Adrenal gland (tissue), 12 donors: ENCODE measurements around the gene NEBL. TPM values are rescaled to one million over a fixed set of nuclear protein-coding genes. Genes with fewer than 3 reads are reported as not detected.

ENCODE experiments used
- DNase-seq, 7 donors: peaks; one replicate each; pipeline ENCODE4 v3.0.0-alpha.2; 2019 to 2020
- H3K27ac ChIP-seq, 5 donors: fragments of 200-600 bp; sonication (generic) in 4 of 5; 1 replicate in 3 of 5; 2 replicates in 2 of 5; pipeline versions ENCODE4 v1.5.1 to v1.8.0; 2016 to 2020; ENCODE audit warnings: mild to moderate bottlenecking in 1 of 5
- H3K27me3 ChIP-seq: fragments of 200-600 bp; 2 replicates; pipeline ENCODE4 v1.8.0; 2021
- H3K36me3 ChIP-seq, 2 donors: fragments of 200-600 bp; replicated peaks in 1 of 2; 1 replicate in 1 of 2; 2 replicates in 1 of 2; pipeline versions ENCODE4 v1.5.1 to v1.8.0; 2018 to 2022
- H3K4me1 ChIP-seq, 2 donors: fragments of 200-600 bp; replicated peaks in 1 of 2; 1 replicate in 1 of 2; 2 replicates in 1 of 2; pipeline versions ENCODE4 v1.5.1 to v1.8.0; 2018 to 2021
- H3K4me3 ChIP-seq, 4 donors: fragments of 200-600 bp; sonication (generic) in 3 of 4; one replicate each; pipeline ENCODE4 v1.5.1; 2016 to 2018
- H3K9me3 ChIP-seq, 3 donors: fragments of 200-600 bp; sonication (generic) in 1 of 3; replicated peaks in 1 of 3; 1 replicate in 2 of 3; 2 replicates in 1 of 3; pipeline versions ENCODE4 v1.5.1 to v1.8.0; 2016 to 2021
- CTCF ChIP-seq, 6 experiments: fragments of 450-650 bp in 4 of 6; fragments of 200-600 bp in 2 of 6; sonication (generic) in 1 of 6; IDR thresholded peaks; 1 replicate in 5 of 6; 2 replicates in 1 of 6; pipeline versions ENCODE4 v1.5.1 to v1.8.0; 2016 to 2021; ENCODE audit warnings: antibody characterized with exemption in 6 of 6, mild to moderate bottlenecking in 2 of 6, moderate library complexity in 1 of 6
- POLR2A ChIP-seq, 2 donors: fragments of 450-650 bp; IDR thresholded peaks; one replicate each; pipeline ENCODE4 v1.6.1; 2017; ENCODE audit warnings: antibody characterized with exemption in 2 of 2, mild to moderate bottlenecking in 2 of 2, moderate library complexity in 1 of 2
- WGBS, 4 donors: extraction: QIAGEN DNeasy Blood & Tissue Kit in 2 of 4; methylation state at CpG; one replicate each; pipeline versions ENCODE4 v1.1.5 to v1.1.7; 2013 to 2017; 5-methylcytosine and 5-hydroxymethylcytosine counted together
- intact Hi-C, 2 donors: fragments of 100-400 bp; cut with DNase I; formaldehyde crosslinking; loops; one replicate each; pipeline versions ENCODE4 v1.14.1 to v1.15.0; 2022 to 2023
- polyA plus RNA-seq, 3 donors: library from polyadenylated mRNA; stranded (reverse); fragments of 200-250 nt in 2 of 3; fragments of 350-450 nt in 1 of 3; fragmentation: Illumina TruSeq in 1 of 3; extraction: RNeasy Lipid Tissue Mini Kit (QIAGEN cat#74804) in 1 of 3; gene quantifications; one replicate each; pipeline ENCODE4 v1.2.3, GENCODE V29; 2013 to 2014
- total RNA-seq, 9 donors: library from RNA; depleted of rRNA in 4 of 9; stranded (reverse); fragments of >200 nt in 4 of 9; fragments of 120-200 nt in 1 of 9; fragmentation: NEBNext Ultra II Directional in 1 of 9; extraction: Animal tissue kit (Norgen Biotek cat#: 25700) in 1 of 9; gene quantifications; one replicate each; pipeline versions ENCODE4 v1.1.0 to v1.2.4, GENCODE V29; 2013 to 2023
- donor health status: healthy with polysubstance abuse.
- donor health status: Bipolar disorder and iron deficiency.
- donor health status: DM: yes; HTN: yes; CAD: no.
- donor health status: DM: no; HTN: no; CAD: no.
- donor health status: DM: no; HTN: no; CAD: no.
- donor health status: DM: yes; HTN: yes; CAD: no.

The NEBL gene
- total and polyA plus RNA-seq, 12 donors, result 3.4 to 26.4 (median 7.2) TPM

GRCh38 chr10:20767028-20767427, 130.1 kb downstream of the NEBL start:
- H3K36me3 ChIP-seq, result no peaks in the 10 kb centered on the region

GRCh38 chr10:20765066-20765465, 132.0 kb downstream of the NEBL start:
- Histone ChIP-seq H3K4me1 (no peaks in the 10 kb centered on the region), H3K4me3 (no peak overlapping the region), H3K9me3 (no peaks in the 10 kb centered on the region), H3K36me3 (no peaks in the 10 kb centered on the region), H3K27me3 (no peaks in the 10 kb centered on the region), H3K27ac (no peak overlapping the region)
- TF ChIP-seq CTCF (IDR thresholded peaks at IDR 0.05) (no peak), POLR2A (IDR thresholded peaks at IDR 0.05) (no peak)
- WGBS, 4 donors, result 45 to 97% (median 92%) methylated on average over 1 of the region's 1 CpG
- DNase-seq, result no peak
- intact Hi-C loops, result no loop called here

More at GRCh38 chr10:20767028-20767427, 130.1 kb downstream of the NEBL start:
- no peak overlapping the region for H3K27ac ChIP-seq
- H3K27me3 ChIP-seq, result no peaks in the 10 kb centered on the region
- no peaks in the 10 kb centered on the region for H3K4me1 ChIP-seq
- H3K9me3 ChIP-seq, result no peaks in the 10 kb centered on the region
- DNase-seq, result peak in 1 of 7 donors; percentile 26
- TF ChIP-seq CTCF (IDR thresholded peaks at IDR 0.05) (no peak), POLR2A (IDR thresholded peaks at IDR 0.05) (no peak)
- H3K4me3 ChIP-seq, result no peak overlapping the region
- intact Hi-C loops, result no loop called here
- 14 to 31% (median 23%) methylated on average over 2 of the region's 2 CpGs for WGBS, 4 donors

- Histone ChIP-seq H3K9me3 (no peaks in the 10 kb centered on the region), H3K4me1 (no peaks in the 10 kb centered on the region), H3K36me3 (no peaks in the 10 kb centered on the region), H3K4me3 (no peak overlapping the region), H3K27ac (no peak overlapping the region), H3K27me3 (no peaks in the 10 kb centered on the region)
- intact Hi-C loops, result no loop called here
- DNase-seq, result no peak
- TF ChIP-seq CTCF (IDR thresholded peaks at IDR 0.05), result no peak
- no peak for TF ChIP-seq POLR2A (IDR thresholded peaks at IDR 0.05)
- 62 to 74% (median 71%) methylated on average over 2 of the region's 2 CpGs for WGBS, 4 donors
These were observed 136.7 kb downstream of the NEBL start for GRCh38 chr10:20760460-20760859.

- WGBS, 4 donors, result 76 to 88% (median 80%) methylated on average over 2 of the region's 2 CpGs
- intact Hi-C loops, result no loop called here
- Histone ChIP-seq H3K36me3 (no peaks in the 10 kb centered on the region), H3K27me3 (no peaks in the 10 kb centered on the region), H3K4me1 (no peaks in the 10 kb centered on the region), H3K27ac (no peak overlapping the region), H3K9me3 (peaks cover 0 to 9% (median 0%) of the 10 kb centered on the region in 3 donors), H3K4me3 (no peak overlapping the region)
- TF ChIP-seq POLR2A (IDR thresholded peaks at IDR 0.05), result no peak
- TF ChIP-seq CTCF (IDR thresholded peaks at IDR 0.05), result no peak
- no peak for DNase-seq
These were observed 148.6 kb downstream of the NEBL start for GRCh38 chr10:20748551-20748950.
